K562 (cell line): ENCODE results near the gene OPRD1. TPM values are rescaled to one million over a fixed set of nuclear protein-coding genes. Genes with fewer than 3 reads are reported as not detected.

Experiments
- CBX3 ChIP-seq, 2 experiments: IDR thresholded peaks; 1 replicate in 1 of 2; 2 replicates in 1 of 2; pipeline ENCODE4 v1.6.1; 2012; ENCODE audit warnings: inconsistent platforms in 2 of 2, low read length in 2 of 2, borderline replicate concordance in 1 of 2, control low read depth in 1 of 2
- CLOCK ChIP-seq: fragments of 250-450 bp; sonication (Bioruptor Pico); IDR thresholded peaks from 2 replicates; pipeline ENCODE4 v1.4.0; 2020; ENCODE audit warnings: mild to moderate bottlenecking, moderate library complexity, borderline replicate concordance
- CREBBP ChIP-seq: IDR thresholded peaks from one replicate; pipeline ENCODE4 v1.6.1; 2012; ENCODE audit warnings: low read depth, mild to moderate bottlenecking, control low read depth, inconsistent platforms, low read length
- FOXA1 ChIP-seq: fragments of 450-650 bp; IDR thresholded peaks from 2 replicates; pipeline ENCODE4 v1.6.1; 2016; ENCODE audit warnings: mild to moderate bottlenecking, borderline replicate concordance
- HNRNPLL ChIP-seq: fragments of 200-400 bp; formaldehyde crosslinking; IDR thresholded peaks from 2 replicates; pipeline ENCODE4 v1.6.1; 2017; ENCODE audit warnings: low read length, low read depth, mild to moderate bottlenecking; ENCODE audit not compliant: poor library complexity, severe bottlenecking
- IFI16 ChIP-seq: fragments of 250-450 bp; sonication (Bioruptor Pico); IDR thresholded peaks from 2 replicates; pipeline ENCODE4 v2.1.2; 2022; ENCODE audit warnings: mild to moderate bottlenecking, inconsistent platforms
- KAT7 ChIP-seq: sonication (generic); formaldehyde crosslinking; IDR thresholded peaks from 2 replicates; pipeline ENCODE4 v1.8.0; 2022; ENCODE audit warnings: missing genetic modification reagents, mild to moderate bottlenecking, borderline replicate concordance
- MAFG ChIP-seq: fragments of 450-650 bp; conservative IDR thresholded peaks from 2 replicates; pipeline ENCODE4 v1.6.1; 2016; ENCODE audit warnings: missing genetic modification characterization, missing compliant biosample characterization
- NCOA1 ChIP-seq: fragments of 450-650 bp; IDR thresholded peaks from 2 replicates; pipeline ENCODE4 v1.6.1; 2016; ENCODE audit warnings: low read depth
- POU5F1 ChIP-seq: fragments of 150-350 bp; IDR thresholded peaks from 2 replicates; pipeline ENCODE4 v1.6.1; 2014; ENCODE audit warnings: borderline replicate concordance, low read length, low read depth, mild to moderate bottlenecking; ENCODE audit not compliant: partially characterized antibody
- RBM39 ChIP-seq: fragments of 200-400 bp; formaldehyde crosslinking; optimal IDR thresholded peaks from 2 replicates; pipeline ENCODE3; 2018; ENCODE audit warnings: low read depth, low read length
- SMARCE1 ChIP-seq: fragments of 450-650 bp; IDR thresholded peaks from 2 replicates; pipeline ENCODE4 v1.7.1; 2016; ENCODE audit warnings: mild to moderate bottlenecking
- TCF15 ChIP-seq: fragments of 250-450 bp; sonication (Bioruptor Pico); IDR thresholded peaks from 2 replicates; pipeline ENCODE4 v1.8.0; 2022; ENCODE audit warnings: moderate library complexity, mild to moderate bottlenecking, inconsistent platforms
- ZC3H4 ChIP-seq: sonication (generic); formaldehyde crosslinking; IDR thresholded peaks from 2 replicates; pipeline ENCODE4 v1.9.0; 2021; ENCODE audit warnings: missing genetic modification reagents, borderline replicate concordance
- ZNF3 ChIP-seq: fragments of 250-450 bp; sonication (Bioruptor Pico); IDR thresholded peaks from 2 replicates; pipeline ENCODE4 v1.5.0; 2021; ENCODE audit warnings: mild to moderate bottlenecking, moderate library complexity
- ZSCAN29 ChIP-seq: fragments of 450-650 bp; IDR thresholded peaks from 2 replicates; pipeline ENCODE4 v1.6.1; 2017
- ZZZ3 ChIP-seq: fragments of 450-650 bp; IDR thresholded peaks from 2 replicates; pipeline ENCODE4 v1.6.1; 2016; ENCODE audit warnings: antibody characterized with exemption, mild to moderate bottlenecking, moderate library complexity
- polyA plus RNA-seq, 8 experiments: library from polyadenylated mRNA; depleted of rRNA in 4 of 8; stranded (reverse) in 5 of 8; unstranded in 3 of 8; fragments of >200 nt; fragmentation: Nextera tagmentation in 2 of 8; fragmentation: Illumina TruSeq in 1 of 8; extraction: Ambion mirVana in 2 of 8; extraction: Trizol in 1 of 8; gene quantifications; 2 replicates each; pipeline versions ENCODE4 v1.2.1 to v1.2.3, GENCODE V29; 2011 to 2014; ENCODE audit warnings: inconsistent platforms in 1 of 8, missing spikeins in 1 of 8
- total RNA-seq, 7 experiments: library from RNA; depleted of rRNA in 6 of 7; stranded (reverse); fragments of >200 nt in 6 of 7; fragmentation: Illumina TruSeq in 2 of 7; extraction: Trizol in 2 of 7; gene quantifications; 2 replicates each; pipeline versions ENCODE4 v1.2.1 to v1.2.3, GENCODE V29; 2011 to 2021; ENCODE audit warnings: low replicate concordance in 1 of 7
- TF ChIP-seq, protein P1 (sequence below): sonication (generic); formaldehyde crosslinking; IDR thresholded peaks from 2 replicates; pipeline ENCODE4 v1.8.0; 2023; ENCODE audit warnings: mild to moderate bottlenecking, missing genetic modification reagents
- TF ChIP-seq, protein P2 (sequence below): fragments of 250-450 bp; sonication (Bioruptor Pico); IDR thresholded peaks from 2 replicates; pipeline ENCODE4 v1.8.0; 2022; ENCODE audit warnings: inconsistent platforms
- TF ChIP-seq, protein P3 (sequence below): fragments of 250-450 bp; sonication (Bioruptor Pico); IDR thresholded peaks from 2 replicates; pipeline ENCODE4 v1.5.0; 2022; ENCODE audit warnings: mild to moderate bottlenecking

The OPRD1 gene
- total and polyA plus RNA-seq, 9 of the 15 experiments (the other 6 are each of a cell fraction or from before 2014, with no cell fraction given): under 0.01 to 0.03 (median under 0.01) TPM; not detected in 6

DNA sequence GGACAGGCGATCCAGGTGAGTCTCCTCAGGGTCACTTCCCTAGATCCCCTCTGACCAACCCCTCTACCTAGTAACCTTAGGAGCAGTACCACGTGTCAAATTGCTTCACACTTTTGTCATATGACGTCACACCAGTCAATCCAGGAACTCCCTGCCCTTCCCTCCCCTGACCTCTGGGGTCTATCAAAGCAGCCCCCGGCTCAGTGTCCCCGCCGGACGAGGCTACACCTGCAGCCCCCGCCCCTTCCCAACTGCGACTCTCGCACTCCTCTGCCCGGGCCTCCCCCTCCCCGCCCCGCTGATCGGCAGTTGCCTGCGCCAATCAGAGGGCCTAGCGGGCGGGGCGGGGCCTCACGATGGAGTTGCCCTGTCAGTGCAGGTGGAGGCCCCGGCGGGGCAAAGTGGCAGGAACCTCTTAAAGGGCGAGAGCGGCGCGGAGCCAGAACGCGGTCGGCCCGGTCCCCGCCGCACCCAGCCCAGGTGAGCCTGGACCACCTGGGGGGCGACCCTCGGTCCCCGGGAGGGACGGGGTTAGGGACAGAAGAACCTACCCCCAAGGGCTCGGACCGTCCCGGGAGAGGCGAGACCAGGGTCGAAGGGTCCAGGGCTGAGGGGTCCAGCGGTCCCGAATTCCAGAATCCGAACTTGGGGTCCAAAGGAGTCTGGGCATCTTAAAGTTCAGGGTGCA, 74.9 kb downstream of the OPRD1 start (continued):
- TF ChIP-seq TCF15: 0 out of 2 replicates have a peak, but pooled peaks have one; percentile 24
- peak in 1 of 2 experiments; percentile 9; a peak in 1 of 3 replicates for TF ChIP-seq CBX3 (IDR thresholded peaks at IDR 0.05; ENCODE audit: borderline replicate concordance in 1 of 2, low read length in 2 of 2)
- peak; percentile 51; the same call in 1 of the 2 replicates for TF ChIP-seq NCOA1
- TF ChIP-seq SMARCE1: peak; percentile 61
- TF ChIP-seq, protein P1, sequence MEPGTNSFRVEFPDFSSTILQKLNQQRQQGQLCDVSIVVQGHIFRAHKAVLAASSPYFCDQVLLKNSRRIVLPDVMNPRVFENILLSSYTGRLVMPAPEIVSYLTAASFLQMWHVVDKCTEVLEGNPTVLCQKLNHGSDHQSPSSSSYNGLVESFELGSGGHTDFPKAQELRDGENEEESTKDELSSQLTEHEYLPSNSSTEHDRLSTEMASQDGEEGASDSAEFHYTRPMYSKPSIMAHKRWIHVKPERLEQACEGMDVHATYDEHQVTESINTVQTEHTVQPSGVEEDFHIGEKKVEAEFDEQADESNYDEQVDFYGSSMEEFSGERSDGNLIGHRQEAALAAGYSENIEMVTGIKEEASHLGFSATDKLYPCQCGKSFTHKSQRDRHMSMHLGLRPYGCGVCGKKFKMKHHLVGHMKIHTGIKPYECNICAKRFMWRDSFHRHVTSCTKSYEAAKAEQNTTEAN (CRISPR knock-in tag): no peak
- no peak for TF ChIP-seq CREBBP
- TF ChIP-seq IFI16 (CRISPR knock-in tag): no peak
- TF ChIP-seq ZSCAN29: no peak
- 0 out of 2 replicates have a peak, but pooled peaks have one; percentile 20 for TF ChIP-seq KAT7
- TF ChIP-seq FOXA1: no peak
- TF ChIP-seq ZNF3 (CRISPR knock-in tag): no peak
- TF ChIP-seq, protein P2, sequence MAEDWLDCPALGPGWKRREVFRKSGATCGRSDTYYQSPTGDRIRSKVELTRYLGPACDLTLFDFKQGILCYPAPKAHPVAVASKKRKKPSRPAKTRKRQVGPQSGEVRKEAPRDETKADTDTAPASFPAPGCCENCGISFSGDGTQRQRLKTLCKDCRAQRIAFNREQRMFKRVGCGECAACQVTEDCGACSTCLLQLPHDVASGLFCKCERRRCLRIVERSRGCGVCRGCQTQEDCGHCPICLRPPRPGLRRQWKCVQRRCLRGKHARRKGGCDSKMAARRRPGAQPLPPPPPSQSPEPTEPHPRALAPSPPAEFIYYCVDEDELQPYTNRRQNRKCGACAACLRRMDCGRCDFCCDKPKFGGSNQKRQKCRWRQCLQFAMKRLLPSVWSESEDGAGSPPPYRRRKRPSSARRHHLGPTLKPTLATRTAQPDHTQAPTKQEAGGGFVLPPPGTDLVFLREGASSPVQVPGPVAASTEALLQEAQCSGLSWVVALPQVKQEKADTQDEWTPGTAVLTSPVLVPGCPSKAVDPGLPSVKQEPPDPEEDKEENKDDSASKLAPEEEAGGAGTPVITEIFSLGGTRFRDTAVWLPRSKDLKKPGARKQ (CRISPR knock-in tag): no peak
- TF ChIP-seq RBM39: no peak
- TF ChIP-seq, protein P3, sequence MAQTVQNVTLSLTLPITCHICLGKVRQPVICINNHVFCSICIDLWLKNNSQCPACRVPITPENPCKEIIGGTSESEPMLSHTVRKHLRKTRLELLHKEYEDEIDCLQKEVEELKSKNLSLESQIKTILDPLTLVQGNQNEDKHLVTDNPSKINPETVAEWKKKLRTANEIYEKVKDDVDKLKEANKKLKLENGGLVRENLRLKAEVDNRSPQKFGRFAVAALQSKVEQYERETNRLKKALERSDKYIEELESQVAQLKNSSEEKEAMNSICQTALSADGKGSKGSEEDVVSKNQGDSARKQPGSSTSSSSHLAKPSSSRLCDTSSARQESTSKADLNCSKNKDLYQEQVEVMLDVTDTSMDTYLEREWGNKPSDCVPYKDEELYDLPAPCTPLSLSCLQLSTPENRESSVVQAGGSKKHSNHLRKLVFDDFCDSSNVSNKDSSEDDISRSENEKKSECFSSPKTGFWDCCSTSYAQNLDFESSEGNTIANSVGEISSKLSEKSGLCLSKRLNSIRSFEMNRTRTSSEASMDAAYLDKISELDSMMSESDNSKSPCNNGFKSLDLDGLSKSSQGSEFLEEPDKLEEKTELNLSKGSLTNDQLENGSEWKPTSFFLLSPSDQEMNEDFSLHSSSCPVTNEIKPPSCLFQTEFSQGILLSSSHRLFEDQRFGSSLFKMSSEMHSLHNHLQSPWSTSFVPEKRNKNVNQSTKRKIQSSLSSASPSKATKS (CRISPR knock-in tag): 0 out of 2 replicates have a peak, but pooled peaks have one; percentile 66
- TF ChIP-seq POU5F1: no peak
- no peak; the same call in 1 of the 2 replicates for TF ChIP-seq CLOCK (CRISPR knock-in tag)
- no peak for TF ChIP-seq MAFG (tag)
- no peak for TF ChIP-seq HNRNPLL
- TF ChIP-seq ZC3H4 (CRISPR knock-in tag): no peak
- no peak for TF ChIP-seq ZZZ3
